A549 (cell line): ENCODE results near the gene DDX60.

Experiments used
- CTCF ChIP-seq: fragments of >200 bp; sonication (Bioruptor Twin); formaldehyde crosslinking; IDR thresholded peaks from 3 replicates; pipeline ENCODE4 v1.5.1; 2016
- EP300 ChIP-seq, 2 experiments: fragments of >200 bp; sonication (Bioruptor Twin); formaldehyde crosslinking; IDR thresholded peaks; 2 replicates in 1 of 2; 3 replicates in 1 of 2; pipeline ENCODE4 v1.6.1; 2016 to 2017
- POLR2A ChIP-seq: IDR thresholded peaks from 2 replicates; pipeline ENCODE4 v1.6.1; 2012; ENCODE audit warnings: mild to moderate bottlenecking, low read length
- ZFP36 ChIP-seq: fragments of 450-650 bp; IDR thresholded peaks from 2 replicates; pipeline ENCODE4 v1.6.1; 2014; ENCODE audit warnings: borderline replicate concordance; ENCODE audit not compliant: partially characterized antibody

GRCh38 chr4:168319486-168320019, 1.0 kb upstream of the DDX60 start:
- TF ChIP-seq CTCF (no peak), POLR2A (no peak), ZFP36 (no peak), EP300 (IDR thresholded peaks at IDR 0.05) (no peak)
